ENCODE data around the gene KMT2E. TPM values are rescaled to one million over a fixed set of nuclear protein-coding genes. Genes with fewer than 3 reads are reported as not detected.

The KMT2E gene
- total and polyA plus RNA-seq, 2 donors (not counting 1 experiment from before 2014, with no cell fraction given): 32.4 to 328 TPM

GRCh38 chr7:105139381-105139780 lies 125.4 kb downstream of the KMT2E start:
- H3K27ac Mint-ChIP-seq: no peak overlapping the region
- DNase-seq: no peak
- TF ChIP-seq, protein P1, sequence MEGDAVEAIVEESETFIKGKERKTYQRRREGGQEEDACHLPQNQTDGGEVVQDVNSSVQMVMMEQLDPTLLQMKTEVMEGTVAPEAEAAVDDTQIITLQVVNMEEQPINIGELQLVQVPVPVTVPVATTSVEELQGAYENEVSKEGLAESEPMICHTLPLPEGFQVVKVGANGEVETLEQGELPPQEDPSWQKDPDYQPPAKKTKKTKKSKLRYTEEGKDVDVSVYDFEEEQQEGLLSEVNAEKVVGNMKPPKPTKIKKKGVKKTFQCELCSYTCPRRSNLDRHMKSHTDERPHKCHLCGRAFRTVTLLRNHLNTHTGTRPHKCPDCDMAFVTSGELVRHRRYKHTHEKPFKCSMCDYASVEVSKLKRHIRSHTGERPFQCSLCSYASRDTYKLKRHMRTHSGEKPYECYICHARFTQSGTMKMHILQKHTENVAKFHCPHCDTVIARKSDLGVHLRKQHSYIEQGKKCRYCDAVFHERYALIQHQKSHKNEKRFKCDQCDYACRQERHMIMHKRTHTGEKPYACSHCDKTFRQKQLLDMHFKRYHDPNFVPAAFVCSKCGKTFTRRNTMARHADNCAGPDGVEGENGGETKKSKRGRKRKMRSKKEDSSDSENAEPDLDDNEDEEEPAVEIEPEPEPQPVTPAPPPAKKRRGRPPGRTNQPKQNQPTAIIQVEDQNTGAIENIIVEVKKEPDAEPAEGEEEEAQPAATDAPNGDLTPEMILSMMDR (IDR thresholded peaks at IDR 0.05): no peak
- TF ChIP-seq EZH2 (IDR thresholded peaks at IDR 0.05; ENCODE audit: borderline replicate concordance, insufficient read depth, low read depth, low read length, poor library complexity, severe bottlenecking): no peak
- H3K4me3 Mint-ChIP-seq: no peak overlapping the region
- H3K27me3 ChIP-seq (replicated peaks in 1 of 4; ENCODE audit: control extremely low read depth in 1 of 4, control insufficient read depth in 3 of 4, insufficient read depth in 4 of 4, low read length in 3 of 4): no peaks in the 10 kb centered on the region
- no peak overlapping the region for H3K4me2 ChIP-seq (replicated peaks; ENCODE audit: low read depth, low read length, poor library complexity, severe bottlenecking)
- no peak overlapping the region for H2AFZ ChIP-seq (ENCODE audit: insufficient read depth, low read depth, low read length, poor library complexity, severe bottlenecking)
- H3K36me3 ChIP-seq (replicated peaks in 1 of 2; ENCODE audit: control extremely low read depth in 1 of 2, control insufficient read depth in 1 of 2, extremely low read depth in 1 of 2, insufficient read depth in 2 of 2, low read length in 1 of 2): peaks cover 3 to 77% of the 10 kb centered on the region in 2 experiments
- peaks cover 39% of the 10 kb centered on the region for H3K79me2 ChIP-seq (ENCODE audit: control insufficient read depth, insufficient read depth, low read length)
- H3K9ac ChIP-seq (ENCODE audit: low read length): no peak overlapping the region
- no peaks in the 10 kb centered on the region for H3K4me1 ChIP-seq (ENCODE audit: control insufficient read depth in 2 of 2, insufficient read depth in 2 of 2, low read length in 2 of 2)
- no peaks in the 10 kb centered on the region for H3K9me3 ChIP-seq (ENCODE audit: control extremely low read depth in 1 of 3, control insufficient read depth in 2 of 3, insufficient read depth in 1 of 3, low read length in 2 of 3)
- no peaks in the 10 kb centered on the region for H3K9me3 Mint-ChIP-seq (ENCODE audit: insufficient read depth)
- H3K27ac ChIP-seq (ENCODE audit: low read length in 2 of 2): no peak overlapping the region
- ChIA-PET CTCF (interaction anchor here (1.1 kb wide), 1 partner anchor 260 kb away, joined by 3 read pairs; no protein-coding TSS in a partner anchor), POLR2A (no interaction called here)
- H4K20me1 ChIP-seq (ENCODE audit: control insufficient read depth, insufficient read depth, low read length, poor library complexity, severe bottlenecking): peaks cover 23% of the 10 kb centered on the region
- ATAC-seq (ENCODE audit: low read depth): no peak
- no peaks in the 10 kb centered on the region for H3K4me1 Mint-ChIP-seq
- intact Hi-C loops (cut with micrococcal nuclease): no loop called here
- no peaks in the 10 kb centered on the region for H3K27me3 Mint-ChIP-seq
- H3K4me3 ChIP-seq (ENCODE audit: control extremely low read depth in 1 of 5, extremely low read depth in 1 of 5, insufficient read depth in 1 of 5, low read depth in 2 of 5, low read length in 4 of 5): no peak overlapping the region

- ATAC-seq (ENCODE audit: low read depth) (no peak), DNase-seq (peak; percentile 27)
- Histone ChIP-seq H3K4me3 (ENCODE audit: control extremely low read depth in 1 of 5, extremely low read depth in 1 of 5, insufficient read depth in 1 of 5, low read depth in 2 of 5, low read length in 4 of 5) (no peak overlapping the region), H3K36me3 (replicated peaks in 1 of 2; ENCODE audit: control extremely low read depth in 1 of 2, control insufficient read depth in 1 of 2, extremely low read depth in 1 of 2, insufficient read depth in 2 of 2, low read length in 1 of 2) (peaks cover 3 to 72% of the 10 kb centered on the region in 2 experiments), H3K4me1 (ENCODE audit: control insufficient read depth in 2 of 2, insufficient read depth in 2 of 2, low read length in 2 of 2) (no peaks in the 10 kb centered on the region), H3K9me3 (ENCODE audit: control extremely low read depth in 1 of 3, control insufficient read depth in 2 of 3, insufficient read depth in 1 of 3, low read length in 2 of 3) (no peaks in the 10 kb centered on the region), H3K4me2 (replicated peaks; ENCODE audit: low read depth, low read length, poor library complexity, severe bottlenecking) (no peak overlapping the region), H3K27ac (ENCODE audit: low read length in 2 of 2) (no peak overlapping the region), H3K9ac (ENCODE audit: low read length) (no peak overlapping the region), H3K79me2 (ENCODE audit: control insufficient read depth, insufficient read depth, low read length) (peaks cover 39% of the 10 kb centered on the region), H2AFZ (ENCODE audit: insufficient read depth, low read depth, low read length, poor library complexity, severe bottlenecking) (no peak overlapping the region), H4K20me1 (ENCODE audit: control insufficient read depth, insufficient read depth, low read length, poor library complexity, severe bottlenecking) (peaks cover 19% of the 10 kb centered on the region), H3K27me3 (replicated peaks in 1 of 4; ENCODE audit: control extremely low read depth in 1 of 4, control insufficient read depth in 3 of 4, insufficient read depth in 4 of 4, low read length in 3 of 4) (no peaks in the 10 kb centered on the region)
- no peak overlapping the region for H3K27ac Mint-ChIP-seq
- TF ChIP-seq, protein P1 (IDR thresholded peaks at IDR 0.05): no peak
- no peak for TF ChIP-seq EZH2 (IDR thresholded peaks at IDR 0.05; ENCODE audit: borderline replicate concordance, insufficient read depth, low read depth, low read length, poor library complexity, severe bottlenecking)
- intact Hi-C loops (cut with micrococcal nuclease): loop anchor here (1.0 kb wide), 1 partner anchor 288 kb away; no protein-coding TSS in a partner anchor
- ChIA-PET POLR2A (no interaction called here), CTCF (interaction anchor here (0.7 to 1.7 kb wide), 4 partner anchors 11 to 448 kb away, joined by 3 to 6 read pairs (median 6); no protein-coding TSS in a partner anchor)
- no peak overlapping the region for H3K4me3 Mint-ChIP-seq
- no peaks in the 10 kb centered on the region for H3K27me3 Mint-ChIP-seq
- no peaks in the 10 kb centered on the region for H3K9me3 Mint-ChIP-seq (ENCODE audit: insufficient read depth)
- 97% methylated on average over 5 of the region's 6 CpGs for WGBS (ENCODE audit: insufficient coverage)
- H3K4me1 Mint-ChIP-seq: no peaks in the 10 kb centered on the region
Observed at GRCh38 chr7:105141068-105141467, 127.1 kb downstream of the KMT2E start.
